Measurements from ENCODE around the gene CCDC167. TPM values are rescaled to one million over a fixed set of nuclear protein-coding genes. Genes with fewer than 3 reads are reported as not detected.

Gene CCDC167
- total RNA-seq, 1 donor from 2014 or later = 15.3 TPM

DNA sequence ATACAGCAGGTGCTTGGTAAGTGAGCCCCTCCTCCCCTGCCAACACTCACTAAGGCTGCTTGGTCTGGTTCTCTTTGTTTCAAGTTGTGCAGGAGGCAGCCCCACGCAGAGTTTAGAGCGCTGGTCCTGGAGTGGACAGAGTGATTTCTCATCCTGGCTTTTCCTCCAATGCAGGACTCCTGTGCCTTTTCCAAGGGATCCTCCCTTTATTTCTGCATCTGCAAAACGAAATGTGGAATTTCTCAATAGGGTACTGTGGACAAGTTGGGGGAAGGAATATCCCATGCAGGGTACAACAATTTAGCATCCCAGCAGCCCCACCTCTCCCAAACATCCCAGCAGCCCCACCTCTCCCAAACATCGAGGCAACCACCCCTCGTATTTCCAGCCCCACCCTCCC is 30.6 kb upstream of the CCDC167 start:
- DNase-seq (ENCODE audit: low read depth in 2 of 2) = no peak

DNA sequence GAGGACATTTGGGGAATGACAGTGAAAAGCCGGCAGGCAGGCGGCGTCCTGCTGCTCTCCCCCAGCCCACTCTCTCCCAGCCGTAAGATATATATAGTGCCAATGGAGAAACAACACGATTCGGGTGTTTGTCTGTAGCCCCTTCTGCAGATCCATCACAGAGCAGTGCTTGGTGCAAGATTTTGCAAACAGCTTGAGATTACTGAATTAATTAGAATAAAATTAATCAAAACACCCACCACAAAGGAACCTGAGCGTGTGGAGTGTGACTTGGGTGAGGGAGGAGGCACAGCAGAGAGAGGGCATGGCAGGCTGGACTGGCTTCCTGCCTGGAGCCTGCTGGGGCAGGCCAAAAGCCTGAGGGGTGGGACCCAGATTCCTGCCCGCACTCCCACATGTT is 28.8 kb upstream of the CCDC167 start:
- DNase-seq (ENCODE audit: low read depth in 2 of 2) = no peak

DNA sequence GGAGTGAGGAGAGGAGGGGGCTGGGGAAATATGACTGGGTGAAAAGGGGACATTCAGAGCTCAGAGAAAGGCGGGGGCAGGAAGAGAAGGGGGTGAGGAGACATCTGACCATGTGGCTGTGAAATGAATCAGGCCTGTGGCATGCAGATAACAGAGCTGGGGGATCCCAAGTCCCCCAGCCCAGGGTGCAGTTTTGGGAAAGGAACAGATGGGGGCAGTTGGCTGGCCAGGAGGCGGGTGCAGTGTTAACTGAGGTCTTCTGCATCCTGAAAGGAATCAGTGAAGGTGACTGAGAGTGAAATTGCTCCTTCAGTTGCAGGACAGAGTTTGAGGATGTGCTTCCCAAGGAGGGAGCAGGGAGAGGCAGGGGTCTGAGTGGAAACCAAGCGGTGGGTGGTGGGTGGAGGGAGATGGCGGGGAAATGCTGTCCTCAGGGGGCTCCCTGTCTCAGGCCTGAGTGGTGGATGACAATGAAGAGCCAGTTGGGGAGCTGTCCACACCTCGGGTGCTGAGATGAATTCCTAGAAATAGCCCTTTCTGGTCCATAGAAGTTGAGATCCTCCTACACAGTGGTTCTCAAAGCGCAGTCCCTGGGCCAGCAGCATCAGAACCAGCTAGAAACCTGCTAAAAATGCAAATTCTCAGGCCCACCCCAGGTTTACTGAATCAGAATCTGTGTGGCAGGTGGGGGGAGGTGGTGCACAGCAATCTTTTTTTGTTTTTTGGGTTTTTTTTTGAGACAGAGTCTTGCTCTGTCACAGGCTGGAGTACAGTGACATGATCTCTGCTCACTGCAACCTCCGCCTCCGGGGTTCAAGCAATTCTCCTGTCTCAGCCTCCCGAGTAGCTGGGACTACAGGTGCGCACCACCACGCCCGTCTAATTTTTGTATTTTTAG is 26.0 kb upstream of the CCDC167 start:
- peak in 1 of 2 donors; percentile 43 for DNase-seq (ENCODE audit: low read depth in 2 of 2)

DNA sequence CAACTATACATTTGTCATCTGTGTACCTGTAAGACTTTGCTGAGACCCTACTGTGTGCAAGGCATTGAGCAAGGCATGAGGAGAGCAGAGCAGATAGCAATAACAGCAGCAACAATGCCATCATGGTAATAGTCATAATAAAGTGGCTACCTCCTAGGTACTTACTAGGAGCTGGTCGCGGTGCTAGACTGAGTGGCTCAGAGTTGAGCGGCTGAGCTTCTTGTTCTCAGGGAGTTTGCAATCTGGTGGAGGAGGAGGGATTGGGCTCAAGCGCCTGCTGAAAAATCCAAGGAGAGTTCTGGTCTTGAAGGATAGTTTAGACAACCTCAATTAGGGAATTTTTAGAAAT is 25.3 kb upstream of the CCDC167 start:
- no peak for DNase-seq (ENCODE audit: low read depth in 2 of 2)

DNA sequence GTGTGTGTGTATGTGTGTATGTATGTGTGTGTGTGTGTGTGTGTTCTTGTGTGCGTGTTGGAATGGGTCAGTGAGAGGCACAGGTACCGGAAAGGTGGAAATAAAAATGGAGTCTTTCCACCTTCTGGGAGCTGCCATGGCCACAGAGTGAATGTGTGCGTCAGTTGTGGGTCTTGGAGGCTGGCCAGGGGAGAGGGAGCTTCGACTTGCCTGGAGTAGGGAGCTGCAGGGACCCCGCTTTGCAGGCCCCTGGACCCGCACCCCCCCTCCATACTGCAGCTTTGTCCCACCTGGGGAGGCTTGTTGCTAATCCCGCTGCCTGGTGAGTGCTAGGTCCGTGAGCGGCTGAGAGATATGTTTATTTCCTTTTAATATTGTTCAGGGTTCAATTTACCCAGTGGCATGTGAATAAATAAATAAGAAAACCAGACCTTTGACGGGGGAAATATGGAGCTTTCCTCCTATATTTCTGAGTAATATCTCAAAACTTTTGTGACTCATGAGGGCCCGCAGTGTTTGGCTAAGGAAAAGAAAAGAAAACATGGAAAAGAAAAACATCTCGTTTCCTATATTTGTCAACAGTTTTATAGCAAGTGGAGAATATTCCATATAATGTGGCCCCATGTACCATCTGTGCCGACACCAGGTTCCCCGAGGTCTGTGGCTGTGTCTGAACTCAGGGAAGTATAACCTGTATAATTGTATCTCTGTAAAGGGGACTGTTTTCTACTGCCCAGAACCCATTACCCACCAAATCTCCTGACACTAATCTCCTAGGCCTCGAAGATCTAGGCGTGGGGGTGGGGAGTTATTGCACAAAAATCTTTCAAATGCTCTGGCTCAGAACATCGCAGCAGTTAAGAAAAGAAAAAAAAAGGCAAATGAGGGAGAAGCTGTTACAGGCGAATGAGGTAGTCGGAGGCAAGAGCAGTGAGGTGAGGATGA is 24.6 kb upstream of the CCDC167 start:
- DNase-seq (ENCODE audit: low read depth in 2 of 2) = peak in 1 of 2 donors; percentile 76

DNA sequence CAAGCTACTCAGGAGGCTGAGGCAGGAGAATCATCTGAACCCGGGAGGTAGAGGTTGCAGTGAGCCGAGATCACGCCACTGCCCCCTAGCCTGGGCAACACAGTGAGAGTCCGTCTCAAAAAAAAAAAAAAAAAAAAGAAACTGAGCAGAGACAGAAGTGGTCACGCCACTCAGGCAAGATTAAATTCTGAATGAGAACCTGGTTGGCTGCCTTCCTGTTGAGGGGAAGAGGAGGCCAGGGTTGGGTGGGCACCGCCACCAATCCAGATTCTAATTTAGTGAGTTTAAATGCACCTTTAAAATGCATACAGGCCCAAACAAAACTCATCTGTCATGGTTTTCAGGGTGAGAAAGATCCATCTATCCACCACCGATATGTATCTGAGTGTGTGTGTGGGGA is 23.7 kb upstream of the CCDC167 start:
- no peak for DNase-seq (ENCODE audit: low read depth in 2 of 2)

DNA sequence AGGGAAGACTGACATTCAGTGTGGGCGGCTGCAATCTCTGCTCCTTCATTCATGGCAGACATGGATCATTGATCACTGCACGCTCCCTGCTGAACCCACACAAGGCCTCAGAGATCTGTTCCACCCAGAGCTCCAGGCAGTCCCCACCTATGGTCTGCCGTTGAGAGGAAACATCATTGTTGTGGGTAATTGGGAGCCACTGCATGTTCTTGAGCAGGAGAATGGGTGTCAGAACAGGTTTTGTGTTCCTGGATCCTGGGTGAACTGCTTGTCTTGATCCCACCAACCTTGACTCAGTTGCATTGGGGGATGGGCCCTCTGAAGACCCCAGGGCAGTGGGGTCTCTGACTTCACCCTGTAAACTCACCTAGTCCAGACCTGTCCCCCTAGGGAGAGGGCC is 23.1 kb upstream of the CCDC167 start:
- DNase-seq (ENCODE audit: low read depth in 2 of 2) = no peak

DNA sequence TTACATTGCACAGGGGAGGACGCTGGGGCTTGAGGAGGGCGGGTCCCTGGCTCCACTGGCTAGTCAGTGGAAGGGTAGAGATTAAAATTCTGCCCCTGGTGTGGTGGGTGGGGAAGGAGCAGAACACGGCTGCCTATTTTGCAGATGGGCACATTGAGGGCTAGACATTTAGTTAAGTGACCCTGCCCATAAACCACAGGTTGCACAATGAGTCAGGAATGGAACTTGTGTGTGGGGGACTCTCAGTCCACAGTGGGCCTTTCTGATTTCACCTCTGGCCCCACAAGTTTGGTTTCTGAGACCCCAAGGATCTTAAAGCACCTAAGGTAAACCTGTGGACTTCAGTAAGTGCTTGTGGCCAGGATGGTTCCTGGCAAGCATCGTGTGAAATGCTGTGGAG is 22.0 kb upstream of the CCDC167 start:
- no peak for DNase-seq (ENCODE audit: low read depth in 2 of 2)

DNA sequence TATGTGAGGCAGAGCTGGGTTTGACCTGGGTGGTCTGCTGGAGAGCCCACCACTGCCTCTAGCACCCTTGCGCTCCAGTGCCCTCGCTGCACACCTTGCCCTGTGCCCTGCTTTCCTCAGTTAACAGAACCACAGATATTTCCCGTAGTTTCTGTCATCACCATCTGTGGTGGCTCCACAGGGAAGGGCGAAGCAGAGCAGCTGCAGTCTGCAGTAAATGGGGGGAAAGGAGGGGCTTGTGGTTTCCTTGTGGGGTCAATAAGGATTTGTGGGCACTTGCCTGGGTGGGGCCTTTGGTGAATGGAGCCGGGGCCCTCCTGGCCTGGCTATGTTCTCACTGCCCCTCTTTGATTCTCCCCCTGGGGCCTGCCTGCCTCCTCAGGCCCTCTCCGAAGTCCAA is 21.2 kb upstream of the CCDC167 start:
- no peak for DNase-seq (ENCODE audit: low read depth in 2 of 2)

DNA sequence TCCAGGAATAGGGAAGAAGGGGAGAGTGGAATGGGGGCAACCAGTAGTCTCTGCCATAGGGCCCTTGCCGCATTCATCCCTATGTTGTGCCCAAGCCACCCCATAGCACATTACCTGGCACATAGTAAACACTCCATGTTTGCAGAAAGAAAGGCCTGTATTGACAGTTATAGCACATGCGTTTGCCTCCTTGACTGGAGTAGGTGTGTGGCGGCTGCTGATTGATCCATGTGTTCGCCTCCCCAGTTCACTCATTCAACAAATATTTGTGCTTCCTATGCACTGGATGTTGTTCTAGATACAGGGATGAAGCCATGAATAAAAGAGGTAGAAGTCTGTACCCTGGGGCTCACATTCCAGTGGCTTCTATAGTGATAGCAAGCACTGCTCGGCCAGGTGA is 19.8 kb upstream of the CCDC167 start:
- no peak for DNase-seq (ENCODE audit: low read depth in 2 of 2)

DNA sequence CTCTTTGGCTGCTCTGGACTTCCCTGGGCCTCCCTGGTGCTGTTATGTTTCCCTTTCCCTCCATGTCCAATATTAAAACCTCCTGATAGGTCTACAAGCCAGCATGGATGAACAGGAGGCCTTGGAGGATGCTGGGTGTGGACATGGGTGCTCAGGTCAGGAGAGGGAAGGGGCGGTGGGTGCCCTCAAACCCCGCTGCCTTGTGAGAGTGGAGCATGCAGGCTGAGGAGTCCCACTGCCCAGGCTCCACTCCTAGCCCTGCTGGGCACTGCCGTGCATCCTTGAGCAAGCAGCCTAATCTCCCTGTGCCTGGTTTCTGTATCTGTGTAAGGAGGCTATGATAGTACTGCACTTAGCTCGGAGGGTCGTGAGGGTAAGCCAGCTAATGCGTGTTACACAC is 18.4 kb upstream of the CCDC167 start:
- DNase-seq (ENCODE audit: low read depth in 2 of 2) = no peak

DNA sequence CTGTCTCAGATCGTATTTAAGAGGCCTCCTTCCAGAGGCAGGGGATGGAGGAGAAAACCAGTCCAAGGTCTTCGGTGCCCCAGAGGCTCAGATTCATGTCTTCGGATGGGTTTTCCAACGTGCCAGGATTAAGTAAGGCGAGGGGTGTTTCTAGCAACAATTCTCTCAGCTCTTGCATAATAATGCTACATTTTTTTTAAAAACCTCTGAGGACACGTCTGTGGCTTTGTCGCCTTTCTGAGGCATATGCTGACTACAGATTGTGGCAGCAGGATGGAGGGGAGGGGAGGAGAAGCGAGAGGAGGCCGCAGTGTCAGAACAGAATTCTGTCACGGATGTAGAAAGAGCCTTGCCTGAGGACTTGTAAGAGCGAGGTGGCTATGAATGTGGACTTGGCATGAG is 17.7 kb upstream of the CCDC167 start:
- no peak for DNase-seq (ENCODE audit: low read depth in 2 of 2)

DNA sequence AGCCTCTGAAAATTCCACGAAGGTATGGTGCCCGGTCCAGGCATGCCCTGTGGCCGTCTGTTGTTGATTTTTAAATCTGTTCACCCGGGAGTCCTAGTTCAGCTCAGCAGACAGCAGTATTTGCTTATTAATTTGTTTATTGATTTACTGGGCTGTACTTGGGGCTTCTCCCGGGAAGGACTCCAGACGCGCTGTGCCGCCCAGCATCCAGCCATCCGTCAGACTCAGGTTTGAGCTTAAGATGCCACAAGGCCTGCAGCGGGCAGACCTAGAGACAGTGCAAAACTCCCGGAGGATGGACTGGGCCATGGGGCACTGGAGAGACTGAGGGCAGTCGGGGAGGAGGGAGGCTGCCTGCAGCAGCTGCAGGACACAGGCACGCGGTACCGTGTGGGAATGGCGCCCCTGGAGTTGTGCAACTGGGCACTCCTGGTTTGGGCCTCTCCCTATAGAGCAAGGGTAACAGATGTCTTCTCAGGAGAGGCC is 17.3 kb upstream of the CCDC167 start:
- DNase-seq (ENCODE audit: low read depth in 2 of 2) = no peak

DNA sequence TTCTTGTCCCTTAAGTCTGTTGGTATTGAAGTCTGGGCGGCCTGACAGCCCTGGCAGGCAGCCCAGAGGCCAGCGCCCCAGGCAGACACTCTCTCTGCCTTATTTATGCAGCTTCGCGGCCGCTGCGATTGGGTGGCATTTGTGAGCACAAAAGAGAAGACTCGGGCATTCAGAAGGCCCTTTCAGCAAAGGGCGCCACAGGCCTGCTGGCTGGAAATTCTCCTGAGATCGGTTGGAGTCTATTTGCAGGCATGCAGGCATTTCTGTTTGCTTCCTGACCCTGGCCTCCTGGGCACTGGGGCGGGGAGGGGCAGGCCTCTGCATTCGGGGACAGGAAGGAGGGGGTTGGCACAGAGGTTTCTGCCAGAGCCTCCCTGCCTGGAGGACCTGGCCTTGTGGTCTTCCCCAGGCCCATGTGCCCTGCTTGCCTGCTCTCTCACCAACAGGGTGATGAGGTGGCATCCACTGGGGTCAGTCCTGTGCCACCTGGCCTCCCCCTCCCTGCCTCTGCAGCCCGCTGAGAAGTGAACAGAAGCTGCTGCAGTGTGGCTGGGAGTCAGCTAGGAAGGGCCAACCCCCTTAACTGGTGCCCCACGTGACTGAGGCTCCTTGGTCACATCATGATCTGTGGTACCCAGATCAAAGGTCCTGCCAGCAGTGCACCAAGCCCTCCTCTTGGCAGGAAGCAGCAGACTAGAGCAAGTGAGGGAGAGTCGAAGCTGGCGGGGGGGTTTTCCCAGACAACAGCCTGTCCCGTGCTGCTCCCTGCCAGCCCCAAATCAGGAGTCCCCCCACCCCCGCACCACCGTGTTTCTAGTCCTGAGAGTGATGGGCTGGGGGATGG is 16.6 kb upstream of the CCDC167 start:
- DNase-seq (ENCODE audit: low read depth in 2 of 2) = peak in 1 of 2 donors; percentile 19

DNA sequence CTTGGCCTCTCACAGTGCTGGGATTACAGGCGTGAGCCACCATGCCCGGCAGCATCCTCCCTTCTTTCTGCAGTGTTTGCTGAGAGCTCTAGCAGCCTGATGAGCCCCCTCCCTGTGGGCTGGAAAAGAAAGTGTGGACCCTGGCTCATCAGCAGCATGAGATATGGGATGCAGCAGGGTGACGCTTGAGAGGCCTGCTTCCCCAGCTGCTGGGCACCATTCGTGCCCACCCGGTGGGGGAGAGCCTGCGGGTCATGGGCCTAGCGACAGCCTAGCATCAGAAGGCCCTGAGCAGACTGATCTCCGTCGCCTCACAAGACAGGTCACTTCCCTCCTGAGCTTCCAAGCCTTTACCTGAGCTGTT is 16.0 kb upstream of the CCDC167 start:
- no peak for DNase-seq (ENCODE audit: low read depth in 2 of 2)

DNA sequence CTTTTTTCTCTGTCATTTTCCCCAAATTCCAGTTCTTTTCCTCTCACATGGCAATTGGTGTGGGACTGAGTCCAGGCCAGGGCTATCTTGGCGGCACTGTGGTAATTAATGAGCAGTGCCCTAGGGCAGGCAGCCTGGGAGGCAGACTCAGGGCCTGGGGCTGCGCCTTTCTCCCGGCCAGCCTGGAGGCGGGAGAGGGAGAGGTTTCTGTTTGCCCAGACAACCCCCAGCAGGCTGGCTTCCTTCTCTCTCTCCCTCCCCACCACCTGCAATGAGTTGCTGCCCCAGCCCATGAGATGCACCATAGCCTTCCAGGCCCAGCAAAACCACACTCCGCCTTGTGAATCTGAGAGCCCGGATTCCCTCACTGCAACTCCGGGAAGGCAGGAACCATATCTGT is 15.1 kb upstream of the CCDC167 start:
- DNase-seq (ENCODE audit: low read depth in 2 of 2) = no peak

DNA sequence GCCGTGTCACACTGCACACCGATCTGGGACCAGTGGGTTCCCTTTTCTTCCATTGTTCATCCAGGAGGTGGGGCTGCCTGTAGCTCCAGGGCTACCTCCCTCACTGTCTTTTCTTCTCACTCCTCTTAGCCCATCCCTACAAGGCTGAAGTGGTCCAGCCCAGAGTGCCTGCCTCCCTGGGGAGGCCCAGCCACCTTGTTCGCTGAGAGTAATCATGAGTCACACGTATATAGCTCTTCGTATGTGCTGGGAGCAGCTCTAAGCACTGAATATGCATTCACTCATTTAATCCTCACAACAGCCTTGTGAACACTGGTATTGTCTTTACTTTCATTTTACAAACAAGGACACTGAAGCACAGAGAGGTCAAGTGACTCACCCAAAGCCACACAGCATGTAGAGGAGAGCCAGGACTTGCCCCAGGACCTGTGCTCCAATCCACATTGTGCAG is 14.7 kb upstream of the CCDC167 start:
- DNase-seq (ENCODE audit: low read depth in 2 of 2) = no peak

DNA sequence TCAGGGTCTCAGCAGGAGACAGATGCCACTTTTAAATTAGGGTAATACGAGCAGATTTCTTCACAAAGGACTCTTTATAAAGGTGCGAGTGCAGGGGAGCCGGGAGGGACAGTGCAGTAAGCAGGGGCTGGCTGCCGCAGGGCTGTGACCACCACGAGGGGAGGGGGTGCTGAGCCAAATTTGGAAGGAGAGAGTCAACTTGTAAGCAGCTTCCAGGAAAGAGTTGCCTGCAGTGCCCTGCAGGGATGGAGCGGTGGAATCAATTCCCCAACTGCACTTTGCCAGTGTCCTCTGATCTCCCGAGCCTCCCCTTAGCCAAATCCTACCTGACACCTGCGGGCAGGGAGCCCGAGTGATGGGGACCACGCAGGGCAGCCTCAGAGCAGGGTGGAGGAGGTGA is 13.9 kb upstream of the CCDC167 start:
- no peak for DNase-seq (ENCODE audit: low read depth in 2 of 2)

DNA sequence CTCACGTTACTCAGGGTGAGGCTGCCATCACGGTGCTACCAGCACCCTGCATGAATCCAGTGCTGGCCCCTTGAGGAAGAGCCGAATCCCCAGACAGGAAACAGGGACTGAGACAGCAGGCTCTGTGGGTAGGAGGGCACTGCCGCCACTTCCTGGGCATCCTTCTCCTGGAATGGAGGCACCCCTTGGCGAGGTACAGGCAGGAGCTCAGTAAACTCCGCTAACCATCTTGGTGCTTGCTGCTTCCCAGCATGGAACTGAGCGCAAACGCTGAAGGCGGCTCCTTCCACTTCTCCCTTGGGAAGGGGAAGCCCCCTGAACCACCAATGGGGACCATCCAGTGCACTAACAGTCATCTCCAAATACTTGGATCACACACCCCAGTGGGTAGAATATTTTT is 13.5 kb upstream of the CCDC167 start:
- no peak for DNase-seq (ENCODE audit: low read depth in 2 of 2)

DNA sequence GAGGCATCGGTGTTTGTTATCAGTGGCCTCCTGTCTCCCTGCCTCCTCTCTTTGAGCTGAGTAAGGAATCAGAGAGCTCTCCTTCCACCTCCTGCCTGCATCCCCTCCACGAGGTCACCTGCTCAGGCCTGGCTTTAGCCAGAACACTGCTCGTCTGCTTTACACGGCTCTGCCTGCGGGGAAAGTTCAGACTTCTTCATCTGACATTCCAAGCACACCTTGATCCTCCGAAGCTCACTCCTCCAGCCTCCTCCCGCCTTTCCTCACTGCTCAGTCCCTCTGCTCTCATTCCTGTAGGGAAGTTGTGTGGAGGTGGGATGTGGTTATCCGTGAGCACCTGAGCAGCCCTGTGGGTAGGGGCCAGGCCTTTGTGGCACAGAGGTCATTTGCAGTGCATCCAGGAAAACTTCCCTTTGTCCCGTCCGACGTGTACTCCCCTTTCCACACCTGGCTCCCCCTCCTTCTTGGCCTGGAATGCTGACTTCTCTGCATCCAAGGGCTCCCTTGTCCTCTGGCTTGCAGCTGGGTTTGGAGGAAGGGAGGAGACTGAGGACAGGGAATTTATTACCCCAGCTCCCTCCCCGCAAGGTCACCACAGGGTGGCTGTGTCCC is 12.8 kb upstream of the CCDC167 start:
- DNase-seq (ENCODE audit: low read depth in 2 of 2) = no peak

DNA sequence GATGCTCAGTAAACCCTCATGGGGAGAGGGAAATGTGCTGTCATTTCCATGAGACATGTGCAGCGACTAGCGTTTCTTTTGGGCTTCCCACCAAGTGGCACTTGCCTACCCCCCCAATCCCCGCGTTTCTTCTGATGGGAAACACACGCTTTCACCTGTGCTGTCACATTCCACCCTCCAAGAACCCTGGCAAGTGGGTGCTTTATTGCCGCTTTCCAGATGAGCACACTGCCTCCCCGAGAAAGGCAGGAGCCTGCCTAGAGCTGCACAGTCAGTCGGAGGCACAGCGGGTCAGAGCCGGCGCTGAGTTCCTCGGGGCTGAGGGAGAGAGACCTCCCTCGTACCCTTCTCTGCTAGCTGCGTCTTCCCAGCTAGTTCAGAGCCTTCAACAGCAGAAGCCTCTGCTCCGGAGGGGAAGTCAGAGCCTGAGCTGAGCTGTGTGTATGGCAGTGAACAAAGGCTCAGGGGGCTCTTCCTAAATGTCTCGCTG is 12.3 kb upstream of the CCDC167 start:
- no peak for DNase-seq (ENCODE audit: low read depth in 2 of 2)
